CD4-positive, alpha-beta T cell (primary cell): ENCODE data around the gene PDLIM7. TPM values are rescaled to one million over a fixed set of nuclear protein-coding genes. Genes with fewer than 3 reads are reported as not detected.

ENCODE experiments used
- ATAC-seq: fragments of 200-7000 bp; cut with Tn5 transposase; one replicate; pipeline ENCODE4 v1.10.0; 2022; ENCODE audit warnings: mild to moderate bottlenecking; ENCODE audit not compliant: poor library complexity
- CTCF ChIA-PET: fragments of 350-600 bp; sonication (Branson Sonifier 250); formaldehyde crosslinking; loops from one replicate; lab custom pipeline; 2021; ENCODE audit warnings: antibody characterized with exemption, inconsistent platforms; lab: Charles Lee
- POLR2A ChIA-PET: fragments of 350-600 bp; sonication (Branson Sonifier 250); formaldehyde crosslinking; loops from one replicate; lab custom pipeline; 2021; ENCODE audit warnings: antibody characterized with exemption, inconsistent platforms; lab: Charles Lee
- DNase-seq, 14 experiments: peaks; one replicate each; pipeline ENCODE4 v3.0.0-alpha.2; 2013 to 2020; ENCODE audit warnings: mixed read lengths in 2 of 14
- H3K27ac ChIP-seq, 2 donors: one replicate each; pipeline versions ENCODE4 v1.5.1 to v1.7.0; 2013; ENCODE audit warnings: low read length in 2 of 2, low read depth in 1 of 2, mild to moderate bottlenecking in 1 of 2
- H3K27me3 ChIP-seq, 2 experiments: 1 replicate in 1 of 2; 2 replicates in 1 of 2; pipeline versions ENCODE4 v1.6.1 to v1.7.0; 2013; ENCODE audit warnings: low read length in 2 of 2, control low read depth in 1 of 2, mild to moderate bottlenecking in 1 of 2, moderate library complexity in 1 of 2; ENCODE audit not compliant: insufficient read depth in 2 of 2, control insufficient read depth in 1 of 2
- H3K36me3 ChIP-seq: one replicate; pipeline ENCODE4 v1.6.1; 2013; ENCODE audit warnings: low read length, control low read depth; ENCODE audit not compliant: insufficient read depth
- H3K4me1 ChIP-seq: one replicate; pipeline ENCODE4 v1.6.1; 2013; ENCODE audit warnings: low read length, control low read depth; ENCODE audit not compliant: insufficient read depth
- H3K4me3 ChIP-seq: one replicate; pipeline ENCODE4 v1.5.1; 2013; ENCODE audit warnings: mild to moderate bottlenecking, low read length, moderate library complexity
- H3K9me3 ChIP-seq, 2 experiments: 1 replicate in 1 of 2; 2 replicates in 1 of 2; pipeline versions ENCODE4 v1.6.1 to v1.7.0; 2013; ENCODE audit warnings: low read length in 2 of 2, mild to moderate bottlenecking in 2 of 2, control low read depth in 1 of 2, moderate library complexity in 1 of 2; ENCODE audit not compliant: control insufficient read depth in 1 of 2, insufficient read depth in 1 of 2
- H3K27ac Mint-ChIP-seq: one replicate; pipeline ENCODE4 v1.8.0; 2020; ENCODE audit warnings: mixed read lengths
- H3K27me3 Mint-ChIP-seq: one replicate; pipeline ENCODE4 v1.8.0; 2021; ENCODE audit warnings: mixed read lengths
- H3K36me3 Mint-ChIP-seq: one replicate; pipeline ENCODE4 v1.8.0; 2021; ENCODE audit warnings: low read depth, mixed read lengths
- H3K4me1 Mint-ChIP-seq: one replicate; pipeline ENCODE4 v1.8.0; 2021; ENCODE audit warnings: low read depth, mixed read lengths
- H3K4me3 Mint-ChIP-seq: one replicate; pipeline ENCODE4 v1.8.0; 2020; ENCODE audit warnings: mild to moderate bottlenecking, mixed read lengths
- H3K9me3 Mint-ChIP-seq: one replicate; pipeline ENCODE4 v1.8.0; 2020; ENCODE audit warnings: mixed read lengths
- intact Hi-C, 2 experiments: fragments of 100-400 bp; cut with DNase I in 1 of 2; cut with micrococcal nuclease in 1 of 2; formaldehyde crosslinking; loops; one replicate each; pipeline versions ENCODE4 v1.15.1 to v1.9.0; 2023 to 2025; cut with DNase I, micrococcal nuclease
- total RNA-seq, 174 experiments: library from RNA in 2 of 174; stranded (reverse) in 2 of 174; gene quantifications; one replicate each; pipeline ENCODE4 v1.2.3 and lab custom pipeline; 2021 to 2026
- TF ChIP-seq, protein P1 (sequence below): fragments of 200-600 bp; IDR thresholded peaks from one replicate; pipeline ENCODE4 v1.8.0; 2022; ENCODE audit warnings: antibody characterized with exemption, mild to moderate bottlenecking

The PDLIM7 gene
- total RNA-seq, 2 experiments from 2014 or later: 5.2 to 6.0 TPM

DNA sequence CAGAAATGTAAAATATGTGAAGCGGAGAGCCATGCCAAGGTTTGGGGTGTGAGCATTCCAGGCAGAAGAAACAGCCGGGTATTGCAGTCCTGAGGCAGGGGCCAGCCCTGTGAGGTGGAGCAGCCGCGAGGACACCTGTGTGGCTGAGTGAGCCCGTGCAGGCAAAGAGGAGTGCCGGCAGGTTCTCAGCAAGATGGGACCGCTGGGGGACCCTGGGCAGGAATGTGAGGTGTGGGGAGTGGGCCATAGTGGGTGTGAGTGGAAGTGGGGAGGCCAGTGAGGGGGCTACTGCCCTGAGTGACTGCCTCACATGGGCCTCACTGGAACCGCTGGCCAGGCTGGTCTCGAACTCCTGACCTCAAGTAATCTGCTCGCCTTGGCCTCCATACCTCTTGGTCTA, 58.9 kb downstream of the PDLIM7 start:
- peaks cover 93% of the 10 kb centered on the region for H3K36me3 ChIP-seq
- TF ChIP-seq, protein P1, sequence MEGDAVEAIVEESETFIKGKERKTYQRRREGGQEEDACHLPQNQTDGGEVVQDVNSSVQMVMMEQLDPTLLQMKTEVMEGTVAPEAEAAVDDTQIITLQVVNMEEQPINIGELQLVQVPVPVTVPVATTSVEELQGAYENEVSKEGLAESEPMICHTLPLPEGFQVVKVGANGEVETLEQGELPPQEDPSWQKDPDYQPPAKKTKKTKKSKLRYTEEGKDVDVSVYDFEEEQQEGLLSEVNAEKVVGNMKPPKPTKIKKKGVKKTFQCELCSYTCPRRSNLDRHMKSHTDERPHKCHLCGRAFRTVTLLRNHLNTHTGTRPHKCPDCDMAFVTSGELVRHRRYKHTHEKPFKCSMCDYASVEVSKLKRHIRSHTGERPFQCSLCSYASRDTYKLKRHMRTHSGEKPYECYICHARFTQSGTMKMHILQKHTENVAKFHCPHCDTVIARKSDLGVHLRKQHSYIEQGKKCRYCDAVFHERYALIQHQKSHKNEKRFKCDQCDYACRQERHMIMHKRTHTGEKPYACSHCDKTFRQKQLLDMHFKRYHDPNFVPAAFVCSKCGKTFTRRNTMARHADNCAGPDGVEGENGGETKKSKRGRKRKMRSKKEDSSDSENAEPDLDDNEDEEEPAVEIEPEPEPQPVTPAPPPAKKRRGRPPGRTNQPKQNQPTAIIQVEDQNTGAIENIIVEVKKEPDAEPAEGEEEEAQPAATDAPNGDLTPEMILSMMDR: no peak
- Mint-ChIP-seq H3K27me3 (no peaks in the 10 kb centered on the region), H3K27ac (peak overlapping the region; percentile 88), H3K9me3 (no peaks in the 10 kb centered on the region), H3K4me1 (peaks cover 65% of the 10 kb centered on the region), H3K36me3 (peaks cover 93% of the 10 kb centered on the region), H3K4me3 (peak overlapping the region; percentile 52)
- ChIA-PET POLR2A (interaction anchor here (0.9 to 15.3 kb wide), 5 partner anchors 8 to 55 kb away, joined by 3 to 661 read pairs (median 6); partner anchors contain the start of genes GRK6 and PRR7), CTCF (interaction anchor here (3.6 kb wide), 1 partner anchor 35 kb away, joined by 39 read pairs; no protein-coding TSS in a partner anchor)
- no peaks in the 10 kb centered on the region for H3K27me3 ChIP-seq
- DNase-seq (peak in 1 of 14 experiments; percentile 15), ATAC-seq (no peak)
- no peak overlapping the region for H3K4me3 ChIP-seq
- H3K9me3 ChIP-seq: no peaks in the 10 kb centered on the region
- peaks cover 100% of the 10 kb centered on the region for H3K4me1 ChIP-seq
- intact Hi-C loops: no loop called here
- H3K27ac ChIP-seq: peak overlapping the region in 1 of 2 donors; percentile 52

- Histone ChIP-seq H3K4me3 (no peak overlapping the region), H3K36me3 (peaks cover 95% of the 10 kb centered on the region), H3K27ac (peak overlapping the region; percentile 29 to 52), H3K4me1 (peaks cover 100% of the 10 kb centered on the region), H3K9me3 (no peaks in the 10 kb centered on the region), H3K27me3 (no peaks in the 10 kb centered on the region)
- Mint-ChIP-seq H3K4me3 (no peak overlapping the region), H3K4me1 (peaks cover 72% of the 10 kb centered on the region), H3K36me3 (peaks cover 92% of the 10 kb centered on the region), H3K27ac (peak overlapping the region; percentile 88), H3K9me3 (no peaks in the 10 kb centered on the region), H3K27me3 (no peaks in the 10 kb centered on the region)
- ATAC-seq (no peak), DNase-seq (peak in 1 of 14 experiments; percentile 13)
- ChIA-PET CTCF (interaction anchor here (1.4 kb wide), 1 partner anchor 68 kb away, joined by 3 read pairs; no protein-coding TSS in a partner anchor), POLR2A (interaction anchor here (0.9 to 15.3 kb wide), 6 partner anchors 8 to 48 kb away, joined by 3 to 661 read pairs (median 6); partner anchors contain the start of genes GRK6 and PRR7)
- TF ChIP-seq, protein P1: no peak
- intact Hi-C loops: no loop called here
Measured at GRCh38 chr5:177437623-177438022, 59.8 kb downstream of the PDLIM7 start.

GRCh38 chr5:177435847-177436536, 61.4 kb downstream of the PDLIM7 start:
- DNase-seq (peak in 1 of 14 experiments; percentile 12), ATAC-seq (no peak)
- TF ChIP-seq, protein P1: no peak
- ChIA-PET POLR2A (interaction anchor here (1.9 to 15.3 kb wide), 4 partner anchors 7 to 32 kb away, joined by 5 to 661 read pairs (median 16); partner anchors contain the start of genes GRK6 and PRR7), CTCF (interaction anchor here (0.8 kb wide), 1 partner anchor 31 kb away, joined by 3 read pairs; no protein-coding TSS in a partner anchor)
- intact Hi-C loops: no loop called here
- Histone ChIP-seq H3K36me3 (peaks cover 95% of the 10 kb centered on the region), H3K9me3 (no peaks in the 10 kb centered on the region), H3K4me3 (no peak overlapping the region), H3K27me3 (no peaks in the 10 kb centered on the region), H3K4me1 (peaks cover 100% of the 10 kb centered on the region), H3K27ac (peak overlapping the region in 1 of 2 donors; percentile 87)
- H3K9me3 Mint-ChIP-seq: no peaks in the 10 kb centered on the region
- peaks cover 77% of the 10 kb centered on the region for H3K4me1 Mint-ChIP-seq
- peaks cover 92% of the 10 kb centered on the region for H3K36me3 Mint-ChIP-seq
- H3K27me3 Mint-ChIP-seq: no peaks in the 10 kb centered on the region
- H3K4me3 Mint-ChIP-seq: no peak overlapping the region
- H3K27ac Mint-ChIP-seq: peak overlapping the region; percentile 88
